Mammary epithelial cell (primary cell): Measurements from ENCODE around the gene MAN2A2.

Experiments
- EZH2 ChIP-seq: IDR thresholded peaks from 2 replicates; pipeline ENCODE4 v1.6.1; 2012; ENCODE audit warnings: low read length, inconsistent platforms, borderline replicate concordance
- TF ChIP-seq, protein P1 (sequence below), 2 donors: IDR thresholded peaks in 1 of 2; conservative IDR thresholded peaks in 1 of 2; 2 replicates each; pipeline ENCODE4 v1.5.1; 2011 to 2012; ENCODE audit warnings: inconsistent platforms in 2 of 2, low read length in 2 of 2, mild to moderate bottlenecking in 2 of 2, control low read depth in 1 of 2, low read depth in 1 of 2; ENCODE audit not compliant: insufficient read depth in 1 of 2; ENCODE audit errors: extremely low read depth in 1 of 2

DNA sequence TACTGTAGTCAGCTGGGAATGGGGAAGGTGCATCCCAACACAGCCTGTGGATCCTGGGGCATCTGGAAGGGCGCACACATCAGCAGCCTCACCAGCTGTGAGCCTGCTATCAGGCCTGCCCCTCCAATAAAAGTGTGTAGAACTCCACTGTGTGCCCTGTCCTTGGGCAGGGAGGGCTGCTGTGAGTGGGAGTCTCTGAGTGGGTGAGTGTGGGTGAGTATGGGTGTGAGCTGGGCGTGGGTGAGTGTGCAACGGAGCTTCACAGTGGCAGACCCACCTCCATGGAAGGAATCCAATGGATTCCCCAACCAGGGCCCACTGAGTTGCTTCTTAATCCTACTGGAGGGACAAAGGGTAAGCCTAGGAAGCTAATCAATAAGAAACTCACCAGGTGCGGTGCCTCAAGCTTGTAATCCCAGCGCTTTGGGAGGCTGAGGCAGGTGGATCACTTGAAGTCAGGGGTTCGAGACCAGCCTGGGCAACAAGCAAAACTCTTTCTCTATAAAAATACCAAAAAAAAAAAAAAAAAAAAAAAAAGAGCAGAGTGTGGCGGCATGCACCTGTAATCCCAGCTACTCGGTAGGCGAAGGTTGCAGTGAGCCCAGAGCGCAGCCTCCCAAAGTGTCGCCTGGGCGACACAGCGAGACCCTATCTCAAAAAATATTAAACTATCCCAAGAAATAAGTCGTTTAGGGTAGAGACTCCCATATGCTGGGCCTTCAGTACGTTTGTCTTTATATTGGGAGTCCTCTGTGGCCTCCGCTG, 51.0 kb downstream of the MAN2A2 start:
- TF ChIP-seq EZH2 = no peak
- TF ChIP-seq, protein P1, sequence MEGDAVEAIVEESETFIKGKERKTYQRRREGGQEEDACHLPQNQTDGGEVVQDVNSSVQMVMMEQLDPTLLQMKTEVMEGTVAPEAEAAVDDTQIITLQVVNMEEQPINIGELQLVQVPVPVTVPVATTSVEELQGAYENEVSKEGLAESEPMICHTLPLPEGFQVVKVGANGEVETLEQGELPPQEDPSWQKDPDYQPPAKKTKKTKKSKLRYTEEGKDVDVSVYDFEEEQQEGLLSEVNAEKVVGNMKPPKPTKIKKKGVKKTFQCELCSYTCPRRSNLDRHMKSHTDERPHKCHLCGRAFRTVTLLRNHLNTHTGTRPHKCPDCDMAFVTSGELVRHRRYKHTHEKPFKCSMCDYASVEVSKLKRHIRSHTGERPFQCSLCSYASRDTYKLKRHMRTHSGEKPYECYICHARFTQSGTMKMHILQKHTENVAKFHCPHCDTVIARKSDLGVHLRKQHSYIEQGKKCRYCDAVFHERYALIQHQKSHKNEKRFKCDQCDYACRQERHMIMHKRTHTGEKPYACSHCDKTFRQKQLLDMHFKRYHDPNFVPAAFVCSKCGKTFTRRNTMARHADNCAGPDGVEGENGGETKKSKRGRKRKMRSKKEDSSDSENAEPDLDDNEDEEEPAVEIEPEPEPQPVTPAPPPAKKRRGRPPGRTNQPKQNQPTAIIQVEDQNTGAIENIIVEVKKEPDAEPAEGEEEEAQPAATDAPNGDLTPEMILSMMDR (conservative IDR thresholded peaks at IDR 0.05 in 1 of 2, IDR thresholded peaks at IDR 0.05 in 1 of 2; ENCODE audit: extremely low read depth in 1 of 2, insufficient read depth in 1 of 2, low read depth in 1 of 2, low read length in 2 of 2) = no peak
